SK-N-SH (cell line): ENCODE measurements around the gene MARK3. TPM values are rescaled to one million over a fixed set of nuclear protein-coding genes. Genes with fewer than 3 reads are reported as not detected.
A peak's percentile ranks its signal among the peaks of the same experiment; 100 is the strongest.

Source experiments
- CTCF ChIA-PET: fragments of 300-600, 350-600 bp; formaldehyde crosslinking; extraction: SDS; loops from one replicate; lab custom pipeline; 2021; lab: Yijun Ruan, JAX
- POLR2A ChIA-PET: fragments of 350-600 bp; sonication (Branson Sonifier 250); formaldehyde crosslinking; extraction: SDS; loops from one replicate; lab custom pipeline; 2020; ENCODE audit warnings: antibody characterized with exemption, inconsistent platforms; lab: Yijun Ruan, JAX
- DNase-seq: peaks from one replicate; pipeline ENCODE4 v3.0.0; 2012
- H2AFZ ChIP-seq: fragments of 200-600 bp; sonication (generic); 2 replicates; pipeline ENCODE4 v1.8.1; 2016; ENCODE audit warnings: antibody characterized with exemption, mild to moderate bottlenecking, low read depth
- H3F3A ChIP-seq: fragments of 200-600 bp; sonication (generic); replicated peaks from 2 replicates; pipeline ENCODE3; 2016; ENCODE audit warnings: antibody characterized with exemption, mild to moderate bottlenecking; ENCODE audit not compliant: insufficient read depth
- H3K27ac ChIP-seq, 2 experiments: fragments of 200-500 bp in 1 of 2; fragments of 200-600 bp in 1 of 2; sonication (Bioruptor generic) in 1 of 2; sonication (generic), shearing (Covaris generic) in 1 of 2; 2 replicates each; pipeline versions ENCODE4 v1.5.1 to v1.6.1; 2014 to 2016; ENCODE audit warnings: low read depth in 2 of 2, inconsistent platforms in 1 of 2, low read length in 1 of 2, mild to moderate bottlenecking in 1 of 2, mixed read lengths in 1 of 2
- H3K27me3 ChIP-seq: fragments of 200-600 bp; sonication (generic), shearing (Covaris generic); 2 replicates; pipeline ENCODE4 v1.6.1; 2016; ENCODE audit warnings: mixed run types; ENCODE audit not compliant: insufficient read depth
- H3K36me3 ChIP-seq, 2 experiments: fragments of 200-500 bp in 1 of 2; fragments of 200-600 bp in 1 of 2; sonication (Bioruptor generic) in 1 of 2; sonication (generic) in 1 of 2; replicated peaks in 1 of 2; 2 replicates each; pipeline versions ENCODE3 to v1.5.1; 2014 to 2016; ENCODE audit warnings: low read length in 1 of 2, mild to moderate bottlenecking in 1 of 2; ENCODE audit not compliant: insufficient read depth in 2 of 2, control insufficient read depth in 1 of 2
- H3K4me1 ChIP-seq, 2 experiments: fragments of 200-500 bp in 1 of 2; fragments of 200-600 bp in 1 of 2; sonication (Bioruptor generic) in 1 of 2; sonication (generic), shearing (Covaris generic) in 1 of 2; 2 replicates each; pipeline versions ENCODE4 v1.5.1 to v1.6.1; 2014 to 2016; ENCODE audit warnings: low read depth in 1 of 2, low read length in 1 of 2, mixed run types in 1 of 2; ENCODE audit not compliant: insufficient read depth in 2 of 2, control insufficient read depth in 1 of 2
- H3K4me2 ChIP-seq: fragments of 200-600 bp; sonication (generic), shearing (Covaris generic); 2 replicates; pipeline ENCODE4 v1.6.1; 2017; ENCODE audit warnings: mixed run types
- H3K4me3 ChIP-seq, 2 experiments: fragments of 200-500 bp in 1 of 2; fragments of 200-600 bp in 1 of 2; sonication (Bioruptor generic) in 1 of 2; sonication (generic), shearing (Covaris generic) in 1 of 2; 2 replicates each; pipeline versions ENCODE4 v1.5.1 to v1.8.1; 2014 to 2016; ENCODE audit warnings: low read depth in 2 of 2, inconsistent platforms in 1 of 2, low read length in 1 of 2, mild to moderate bottlenecking in 1 of 2, mixed read lengths in 1 of 2, moderate library complexity in 1 of 2
- H3K79me2 ChIP-seq: fragments of 200-600 bp; sonication (generic); 2 replicates; pipeline ENCODE4 v1.8.1; 2017; ENCODE audit warnings: mild to moderate bottlenecking; ENCODE audit not compliant: insufficient read depth
- H3K9ac ChIP-seq: fragments of 200-600 bp; sonication (generic); 2 replicates; pipeline ENCODE4 v1.6.1; 2017; ENCODE audit warnings: mixed run types
- H3K9me2 ChIP-seq: fragments of 200-600 bp; sonication (generic); 2 replicates; pipeline ENCODE4 v1.6.1; 2017; ENCODE audit warnings: mixed run types
- H3K9me3 ChIP-seq: fragments of 200-600 bp; sonication (generic); 2 replicates; pipeline ENCODE4 v1.6.1; 2017; ENCODE audit warnings: mixed run types, mild to moderate bottlenecking, moderate library complexity
- H4K20me1 ChIP-seq: fragments of 200-600 bp; sonication (generic); 2 replicates; pipeline ENCODE4 v1.6.1; 2017; ENCODE audit warnings: mild to moderate bottlenecking, mixed run types; ENCODE audit not compliant: insufficient read depth
- CHD2 ChIP-seq: fragments of 150-350 bp; IDR thresholded peaks from 2 replicates; pipeline ENCODE4 v1.6.1; 2018; ENCODE audit warnings: low read length; ENCODE audit not compliant: partially characterized antibody
- CTCF ChIP-seq: fragments of 200-600 bp; sonication (generic); IDR thresholded peaks from 2 replicates; pipeline ENCODE4 v1.6.1; 2017; ENCODE audit warnings: antibody characterized with exemption, mild to moderate bottlenecking, moderate library complexity
- FOSL2 ChIP-seq: IDR thresholded peaks from 2 replicates; pipeline ENCODE4 v1.4.0; 2012; ENCODE audit warnings: low read depth, mild to moderate bottlenecking, moderate library complexity, borderline replicate concordance
- MAX ChIP-seq: IDR thresholded peaks from 2 replicates; pipeline ENCODE4 v1.4.0; 2012; ENCODE audit warnings: low read depth
- NFIC ChIP-seq: IDR thresholded peaks from 2 replicates; pipeline ENCODE4 v1.4.0; 2012; ENCODE audit warnings: borderline replicate concordance
- NRF1 ChIP-seq: IDR thresholded peaks from 2 replicates; pipeline ENCODE4 v1.6.1; 2012; ENCODE audit warnings: low read depth, mild to moderate bottlenecking, low read length
- POLR2AphosphoS5 ChIP-seq: IDR thresholded peaks from 2 replicates; pipeline ENCODE4 v1.6.1; 2012; ENCODE audit warnings: low read depth, low read length
- RCOR1 ChIP-seq: fragments of 150-350 bp; IDR thresholded peaks from 2 replicates; pipeline ENCODE4 v1.6.1; 2017; ENCODE audit warnings: antibody characterized with exemption, low read length
- REST ChIP-seq: IDR thresholded peaks from 2 replicates; pipeline ENCODE4 v1.6.1; 2012; ENCODE audit warnings: mild to moderate bottlenecking, low read depth, low read length, moderate library complexity
- SMC3 ChIP-seq: IDR thresholded peaks from 2 replicates; pipeline ENCODE4 v1.6.1; 2012; ENCODE audit warnings: low read depth, low read length, improper control_type of control experiment
- TCF12 ChIP-seq: IDR thresholded peaks from 2 replicates; pipeline ENCODE4 v1.4.0; 2012
- USF2 ChIP-seq: fragments of 150-350 bp; IDR thresholded peaks from 2 replicates; pipeline ENCODE4 v1.6.1; 2017; ENCODE audit warnings: antibody characterized with exemption, low read length, low read depth, borderline replicate concordance
- WGBS: methylation state at CpG from one replicate; pipeline ENCODE4 v1.1.6; 2017; ENCODE audit warnings: low lambda C conversion rate; 5-methylcytosine and 5-hydroxymethylcytosine counted together
- polyA plus RNA-seq, 3 experiments: library from polyadenylated mRNA; depleted of rRNA; stranded (reverse); fragments of >200 nt; gene quantifications; 2 replicates each; pipeline ENCODE4 v1.2.3, GENCODE V29; 2012

MARK3 gene
- polyA plus RNA-seq, 1 of the 3 experiments (the other 2 are of a cell fraction) = 73.4 TPM

DNA sequence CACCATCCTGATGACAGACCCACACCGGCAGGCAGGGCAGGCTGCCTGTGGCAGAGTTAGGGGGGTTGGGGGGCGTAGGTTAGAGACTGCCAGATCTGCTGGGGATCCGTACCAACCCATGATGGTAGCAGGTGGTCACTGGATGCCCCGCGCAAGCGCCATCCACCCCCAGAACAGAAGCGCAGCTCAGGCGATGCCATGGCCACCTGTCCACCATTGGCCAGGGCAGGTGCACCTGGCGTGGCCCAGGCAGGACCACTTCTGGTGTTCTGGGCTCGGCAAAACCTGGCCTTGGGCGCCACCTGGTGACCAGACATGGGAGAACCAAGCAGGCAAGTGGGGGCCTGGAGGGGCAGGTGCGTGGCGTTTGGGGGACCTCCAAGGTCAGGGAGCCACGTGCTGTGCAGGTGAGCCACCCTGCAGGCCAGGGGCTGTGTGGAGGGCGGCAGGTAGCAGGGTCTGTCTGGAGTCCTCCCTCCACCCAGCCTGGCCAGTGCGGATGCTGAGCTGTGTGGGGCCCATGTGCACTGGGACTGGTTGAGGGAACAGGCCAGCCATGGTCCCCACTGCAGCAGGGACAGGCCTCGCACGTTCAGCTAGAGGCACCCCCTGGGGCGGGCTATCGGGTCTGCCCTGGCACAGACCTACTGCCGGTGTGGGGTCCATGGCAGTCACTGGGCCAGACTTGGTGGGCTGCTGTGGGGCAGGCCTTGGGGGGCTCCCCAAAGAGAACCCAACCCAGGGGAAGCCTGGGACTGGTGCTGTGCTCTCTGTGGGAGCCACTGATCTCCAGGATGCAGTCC, 161.6 kb downstream of the MARK3 start (continued):
- TF ChIP-seq FOSL2 (no peak), TCF12 (no peak), RCOR1 (no peak)

GRCh38 chr14:103547455-103547940, 162.3 kb downstream of the MARK3 start:
- no peak overlapping the region for H3K4me2 ChIP-seq
- CTCF ChIA-PET = interaction anchor here (0.6 to 11.6 kb wide), 23 partner anchors 7 to 408 kb away, joined by 3 to 194 read pairs (median 4); partner anchors contain the start of genes BAG5, CKB and TRMT61A
- H2AFZ ChIP-seq = no peak overlapping the region
- POLR2A ChIA-PET = interaction anchor here (1.0 to 1.2 kb wide), 2 partner anchors 25 to 28 kb away, joined by 3 to 4 read pairs; partner anchors contain the start of gene CKB
- no peaks in the 10 kb centered on the region for H3K9me2 ChIP-seq
- no peak for TF ChIP-seq RCOR1
- TF ChIP-seq SMC3 = no peak
- TF ChIP-seq FOSL2 = no peak
- TF ChIP-seq CTCF = no peak
- no peak for TF ChIP-seq USF2
- TF ChIP-seq REST = no peak
- no peak for TF ChIP-seq NRF1
- no peak for TF ChIP-seq TCF12
- TF ChIP-seq CHD2 = no peak
- no peak for TF ChIP-seq MAX
- TF ChIP-seq NFIC = no peak
- no peak for TF ChIP-seq POLR2AphosphoS5
- H3K9me3 ChIP-seq = no peaks in the 10 kb centered on the region
- H3K27me3 ChIP-seq = no peaks in the 10 kb centered on the region
- peaks cover 17% of the 10 kb centered on the region for H4K20me1 ChIP-seq
- H3K4me1 ChIP-seq = peaks cover 13 to 22% of the 10 kb centered on the region in 2 experiments; a peak in 3 of 4 replicates
- peaks cover 15% of the 10 kb centered on the region for H3K79me2 ChIP-seq
- 88% methylated on average over 10 of the region's 11 CpGs for WGBS
- H3F3A ChIP-seq = peaks cover 12% of the 10 kb centered on the region
- H3K9ac ChIP-seq = no peak overlapping the region
- no peaks in the 10 kb centered on the region for H3K36me3 ChIP-seq
- H3K27ac ChIP-seq = no peak overlapping the region
- no peak overlapping the region for H3K4me3 ChIP-seq
- DNase-seq = peak; percentile 19
